Erythroblast (primary cell): ENCODE data around the gene LONRF3.

Experiments
- GATA1 ChIP-seq: IDR thresholded peaks from 2 replicates; pipeline ENCODE4 v1.6.1; 2011; ENCODE audit warnings: low read depth, mild to moderate bottlenecking, control low read depth, low read length, moderate library complexity
- POLR2A ChIP-seq: IDR thresholded peaks from 2 replicates; pipeline ENCODE4 v1.6.1; 2011; ENCODE audit warnings: mild to moderate bottlenecking, low read length

DNA sequence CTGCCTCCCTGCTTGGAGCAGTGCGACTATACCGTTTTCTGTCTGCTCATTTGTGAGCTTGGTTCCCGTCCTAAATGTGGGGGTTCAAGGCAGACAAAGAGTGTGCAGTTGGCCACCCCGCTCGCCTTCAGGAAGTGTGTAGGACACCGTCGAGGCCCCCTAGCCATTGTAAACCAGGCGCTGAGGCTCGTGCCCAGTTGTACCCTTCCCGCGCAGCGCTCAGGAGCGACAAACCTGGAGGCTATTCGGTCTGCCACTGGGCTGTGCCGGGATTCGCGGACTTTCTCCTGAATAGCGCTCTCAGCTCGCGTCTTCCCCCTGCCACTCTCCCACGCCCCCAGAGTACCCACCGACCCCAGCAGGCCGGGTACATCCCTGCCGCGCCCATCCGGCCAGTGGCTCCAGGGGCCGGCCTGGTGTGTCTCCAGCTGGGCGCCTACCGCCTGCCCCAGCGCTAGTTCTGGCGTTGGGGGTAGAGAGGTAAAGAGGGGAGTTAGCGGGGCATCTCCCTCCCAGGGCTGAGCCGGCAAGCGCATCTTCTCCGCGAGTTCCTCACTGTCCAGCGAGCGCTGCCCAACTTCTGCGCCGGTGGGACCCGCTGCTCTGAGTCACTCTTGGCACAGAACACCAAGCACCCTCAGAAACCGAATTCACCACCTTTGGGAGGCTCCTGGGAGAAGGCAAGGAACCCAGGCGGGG lies 880 bp upstream of the LONRF3 start:
- TF ChIP-seq POLR2A, result no peak
- TF ChIP-seq GATA1, result no peak
